Left cardiac atrium (tissue), 4 donors: ENCODE results near the gene HSD3B7. TPM values are rescaled to one million over a fixed set of nuclear protein-coding genes. Genes with fewer than 3 reads are reported as not detected.

Experiments
- ATAC-seq, 2 donors: fragments of 200-7000 bp; cut with Tn5 transposase; one replicate each; pipeline ENCODE4 v1.9.1; 2020; ENCODE audit warnings: mild to moderate bottlenecking in 2 of 2, moderate library complexity in 2 of 2
- DNase-seq: peaks from one replicate; pipeline ENCODE4 v3.0.0-alpha.2; 2020
- intact Hi-C, 2 donors: fragments of 100-400 bp; cut with DNase I; formaldehyde crosslinking; loops; one replicate each; pipeline versions ENCODE4 v1.14.1 to v1.15.1; 2022 to 2023
- total RNA-seq, 2 donors: library from RNA; stranded (reverse); fragmentation: NEBNext Ultra II Directional; extraction: Animal tissue kit (Norgen Biotek cat#: 25700); gene quantifications; one replicate each; pipeline ENCODE4 v1.2.1, GENCODE V29; 2021
- donor health status: DM: no; HTN: yes; CAD: no.
- donor health status: DM: no; HTN: yes; CAD: no; lungs with severe emphysema.
- donor health status: DM: yes; HTN: yes; CAD: no.
- donor health status: Dilated cardiomyopathy.

The HSD3B7 gene
- total RNA-seq, 2 donors from 2014 or later: 9.8 to 10.0 TPM

DNA sequence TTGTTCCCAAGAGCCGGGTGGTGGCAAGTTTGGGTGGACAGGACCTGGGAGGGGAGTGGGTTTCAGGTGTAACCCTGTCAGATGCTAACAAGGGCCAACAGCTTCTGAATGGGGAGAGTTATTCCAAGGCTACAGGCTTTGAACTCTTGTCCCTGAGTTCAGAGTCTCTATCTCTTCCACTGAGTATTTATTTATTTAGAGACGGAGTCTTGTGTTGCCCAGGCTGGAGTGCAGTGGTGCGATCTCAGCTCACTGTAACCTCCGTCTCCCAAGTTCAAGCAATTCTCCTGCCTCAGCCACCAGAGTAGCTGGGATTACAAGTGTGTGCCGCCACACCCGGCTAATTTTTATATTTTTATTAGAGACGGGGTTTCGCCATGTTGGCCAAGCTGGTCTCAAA is 30.0 kb upstream of the HSD3B7 start:
- intact Hi-C loops: no loop called here
- ATAC-seq (no peak), DNase-seq (no peak)

DNA sequence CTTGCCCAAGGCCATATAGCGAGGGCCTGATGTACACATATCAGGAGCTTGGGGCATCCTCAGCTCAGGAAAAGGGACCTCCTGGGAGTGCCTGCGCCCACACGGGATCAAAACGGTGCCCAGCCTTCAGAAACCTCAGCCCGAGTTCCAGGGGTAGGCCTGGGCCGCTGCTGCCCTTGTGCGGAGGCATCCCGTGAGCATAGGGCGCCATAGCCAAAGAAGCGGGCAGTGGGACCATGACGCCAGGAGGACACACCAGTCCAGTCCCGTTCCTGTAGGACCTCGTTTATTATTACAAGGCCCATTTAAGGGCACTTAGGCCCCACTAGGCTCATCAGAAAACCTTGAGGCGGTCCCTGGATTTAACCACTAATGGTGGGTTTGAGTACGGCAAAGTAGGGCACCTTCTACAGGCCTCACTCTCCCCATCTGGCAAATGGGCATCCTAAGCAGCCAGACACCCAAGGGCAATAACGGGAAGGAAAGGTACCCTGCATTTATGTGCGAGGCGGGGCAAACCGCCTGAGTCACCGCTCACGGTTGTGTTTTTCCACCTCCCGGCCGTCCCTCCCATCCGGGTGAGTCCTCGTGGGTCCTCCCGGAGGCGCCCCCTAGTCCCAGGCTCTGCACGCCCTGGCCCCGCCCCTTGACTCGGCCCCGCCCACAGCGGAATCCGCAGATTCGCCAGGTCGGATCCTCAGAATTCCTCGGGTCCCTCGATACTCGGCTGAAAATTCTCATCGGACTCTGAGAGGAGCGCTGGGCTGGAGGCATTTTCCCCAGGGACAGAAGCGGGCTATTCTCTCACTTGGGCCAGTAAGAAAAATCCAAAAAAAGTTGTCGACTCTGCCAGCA is 28.2 kb upstream of the HSD3B7 start:
- ATAC-seq (peak; percentile 79 to 87), DNase-seq (peak; percentile 92)
- intact Hi-C loops: no loop called here

DNA sequence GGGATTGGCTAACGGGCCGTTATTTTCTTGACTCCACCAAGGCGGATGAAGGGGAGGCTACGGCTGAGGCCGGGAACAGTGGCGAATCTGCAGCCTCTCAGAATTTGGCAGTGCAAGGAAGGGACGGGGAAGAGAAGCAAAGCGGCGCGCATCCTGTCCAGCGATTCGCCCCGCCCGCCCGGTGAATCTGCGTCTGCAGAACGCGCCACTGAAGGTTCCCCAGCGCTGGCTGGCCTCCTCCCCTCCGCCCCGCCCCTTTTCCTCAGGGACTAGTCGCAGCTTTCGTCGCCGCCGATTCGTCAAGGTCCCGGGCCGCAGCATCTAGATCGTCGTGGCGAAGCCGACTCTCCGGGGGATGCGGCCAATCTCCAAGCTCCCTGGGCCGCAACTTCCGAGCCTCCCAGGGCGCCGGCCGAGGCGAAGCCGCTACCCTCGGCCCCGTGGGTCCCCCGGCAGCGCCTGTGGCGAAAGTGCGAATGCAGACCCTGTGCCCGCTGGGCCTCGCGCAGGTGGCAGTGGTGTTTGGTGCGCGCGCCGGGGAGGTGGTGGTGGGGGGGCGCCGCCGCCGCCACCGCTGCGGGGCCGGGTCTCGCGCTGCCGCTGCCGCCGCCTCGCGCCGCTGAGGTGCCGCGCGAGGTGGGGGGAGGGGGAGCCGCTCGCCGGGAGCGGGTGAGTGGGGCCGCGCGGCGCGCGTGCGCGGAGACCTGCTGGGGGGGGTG is 27.4 kb upstream of the HSD3B7 start, which contains the start of gene SETD1A:
TSS of gene SETD1A (plus strand) at position 299 of the 719 bp plus-strand sequence. CDS start 978 bp downstream, outside the sequence.
- intact Hi-C loops: no loop called here
- DNase-seq (peak; percentile 98), ATAC-seq (peak; percentile 92 to 93)

DNA sequence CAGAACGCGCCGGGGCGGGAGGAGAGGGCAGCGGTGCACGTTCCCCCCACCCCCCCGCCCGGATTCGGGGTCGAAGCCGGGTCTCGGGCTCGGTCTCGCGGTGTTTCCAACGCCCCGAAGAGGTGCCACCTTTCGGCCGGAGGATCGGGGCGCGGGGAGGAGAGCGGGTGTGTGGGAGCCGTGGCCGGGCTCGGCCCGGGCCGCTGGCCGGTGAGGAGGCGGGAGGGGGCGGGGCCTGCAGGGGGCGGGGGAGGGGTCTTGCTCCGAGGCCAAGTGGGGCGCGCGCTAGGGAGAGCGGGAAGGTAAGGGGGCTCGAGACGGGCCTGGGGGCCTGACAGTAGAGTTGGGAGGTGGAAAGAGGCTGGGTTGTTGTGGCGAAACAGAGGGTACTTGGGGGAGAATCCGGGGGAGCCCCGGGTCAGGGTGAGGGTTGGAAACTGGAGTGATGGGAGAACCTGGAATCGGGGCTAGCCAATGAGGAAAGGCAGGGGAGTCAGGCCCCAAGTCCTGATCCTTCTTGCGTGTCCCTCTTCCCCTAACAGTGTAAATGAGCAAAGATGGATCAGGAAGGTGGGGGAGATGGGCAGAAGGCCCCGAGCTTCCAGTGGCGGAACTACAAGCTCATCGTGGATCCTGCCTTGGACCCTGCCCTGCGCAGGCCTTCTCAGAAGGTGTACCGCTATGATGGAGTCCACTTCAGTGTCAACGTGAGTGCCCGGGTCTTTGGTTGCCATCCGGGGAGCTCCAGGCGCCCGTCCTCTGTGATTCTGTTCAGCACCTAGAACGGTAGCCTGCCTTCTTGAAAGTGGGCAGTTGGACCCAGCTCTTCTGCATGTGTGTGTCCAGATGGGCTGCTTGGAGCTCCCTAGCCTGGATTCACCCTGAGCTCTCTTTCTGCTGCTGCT is 26.6 kb upstream of the HSD3B7 start:
- DNase-seq (no peak), ATAC-seq (peak; percentile 5 to 23)
- intact Hi-C loops: no loop called here

DNA sequence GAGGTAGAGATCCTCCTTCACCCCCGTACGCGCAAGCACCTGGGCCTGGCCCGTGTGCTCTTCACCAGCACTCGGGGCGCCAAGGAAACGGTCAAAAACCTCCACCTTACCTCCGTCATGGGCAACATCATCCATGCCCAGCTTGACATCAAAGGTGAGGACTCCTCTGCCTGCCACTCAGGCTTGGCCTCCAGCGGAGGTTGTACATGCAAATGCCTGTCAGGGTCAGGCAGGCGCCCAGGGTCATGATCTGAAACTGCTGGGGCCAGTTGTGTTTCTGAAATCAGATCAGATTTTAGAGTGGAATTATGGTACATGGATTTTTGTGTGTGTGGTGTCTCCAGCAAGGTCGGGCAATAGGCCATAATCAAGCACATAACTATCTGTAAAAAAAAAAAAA is 23.6 kb upstream of the HSD3B7 start:
- intact Hi-C loops: no loop called here
- no peak for DNase-seq
- no peak for ATAC-seq

DNA sequence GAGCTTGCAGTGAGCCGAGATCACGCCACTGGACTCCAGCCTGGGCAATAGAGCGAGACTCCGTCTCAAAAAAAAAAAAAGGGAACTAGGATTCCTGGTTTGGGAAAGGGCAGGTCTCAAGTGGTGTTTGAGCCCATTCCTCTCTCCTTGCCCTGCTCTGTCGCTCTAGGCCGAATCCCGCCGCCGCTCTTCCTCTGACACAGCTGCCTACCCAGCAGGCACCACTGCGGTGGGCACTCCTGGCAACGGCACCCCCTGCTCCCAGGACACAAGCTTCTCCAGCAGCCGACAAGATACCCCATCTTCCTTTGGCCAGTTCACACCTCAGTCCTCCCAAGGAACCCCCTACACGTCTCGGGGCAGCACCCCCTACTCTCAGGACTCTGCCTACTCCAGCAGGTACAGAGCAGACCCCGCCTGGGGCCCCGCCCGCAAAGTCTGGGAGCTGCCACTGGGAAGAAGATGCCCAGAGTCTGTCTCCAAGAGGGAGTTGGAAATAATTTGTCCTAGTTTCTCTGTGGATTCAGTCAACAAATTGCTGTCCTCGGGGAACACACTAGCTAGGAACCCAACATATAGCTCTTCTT is 21.0 kb upstream of the HSD3B7 start:
- DNase-seq (no peak), ATAC-seq (no peak)
- intact Hi-C loops: no loop called here

DNA sequence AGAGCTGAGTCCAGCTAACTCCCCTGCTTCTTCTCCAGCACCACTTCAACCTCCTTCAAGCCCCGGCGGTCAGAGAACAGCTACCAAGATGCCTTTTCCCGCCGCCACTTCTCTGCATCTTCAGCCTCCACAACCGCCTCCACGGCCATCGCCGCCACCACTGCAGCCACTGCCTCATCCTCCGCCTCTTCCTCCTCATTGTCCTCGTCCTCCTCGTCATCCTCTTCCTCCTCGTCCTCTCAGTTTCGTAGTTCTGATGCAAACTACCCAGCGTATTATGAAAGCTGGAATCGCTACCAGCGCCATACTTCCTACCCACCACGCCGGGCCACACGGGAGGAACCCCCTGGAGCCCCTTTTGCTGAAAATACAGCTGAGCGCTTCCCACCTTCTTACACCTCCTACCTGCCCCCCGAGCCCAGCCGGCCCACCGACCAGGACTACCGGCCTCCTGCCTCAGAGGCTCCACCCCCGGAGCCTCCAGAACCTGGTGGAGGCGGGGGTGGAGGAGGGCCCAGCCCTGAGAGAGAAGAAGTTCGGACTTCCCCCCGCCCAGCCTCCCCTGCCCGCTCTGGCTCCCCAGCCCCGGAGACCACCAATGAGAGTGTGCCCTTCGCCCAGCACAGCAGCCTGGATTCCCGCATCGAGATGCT is 20.3 kb upstream of the HSD3B7 start:
- intact Hi-C loops: no loop called here
- DNase-seq (no peak), ATAC-seq (no peak)

DNA sequence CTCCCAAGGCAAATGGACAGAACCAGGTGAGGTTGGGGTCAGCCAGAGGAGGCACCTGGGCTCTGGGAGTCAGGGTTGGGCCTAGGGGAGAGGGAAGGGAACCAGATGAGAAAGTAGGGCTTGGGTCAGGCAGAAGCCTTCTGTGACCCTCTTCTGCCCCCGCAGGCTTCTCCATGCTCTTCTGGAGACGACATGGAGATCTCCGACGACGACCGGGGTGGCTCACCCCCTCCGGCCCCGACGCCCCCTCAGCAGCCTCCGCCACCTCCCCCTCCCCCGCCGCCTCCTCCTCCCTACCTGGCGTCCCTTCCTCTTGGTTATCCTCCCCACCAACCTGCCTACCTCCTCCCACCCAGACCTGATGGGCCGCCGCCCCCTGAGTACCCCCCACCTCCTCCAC is 19.6 kb upstream of the HSD3B7 start:
- no peak for DNase-seq
- ATAC-seq: no peak
- intact Hi-C loops: no loop called here

DNA sequence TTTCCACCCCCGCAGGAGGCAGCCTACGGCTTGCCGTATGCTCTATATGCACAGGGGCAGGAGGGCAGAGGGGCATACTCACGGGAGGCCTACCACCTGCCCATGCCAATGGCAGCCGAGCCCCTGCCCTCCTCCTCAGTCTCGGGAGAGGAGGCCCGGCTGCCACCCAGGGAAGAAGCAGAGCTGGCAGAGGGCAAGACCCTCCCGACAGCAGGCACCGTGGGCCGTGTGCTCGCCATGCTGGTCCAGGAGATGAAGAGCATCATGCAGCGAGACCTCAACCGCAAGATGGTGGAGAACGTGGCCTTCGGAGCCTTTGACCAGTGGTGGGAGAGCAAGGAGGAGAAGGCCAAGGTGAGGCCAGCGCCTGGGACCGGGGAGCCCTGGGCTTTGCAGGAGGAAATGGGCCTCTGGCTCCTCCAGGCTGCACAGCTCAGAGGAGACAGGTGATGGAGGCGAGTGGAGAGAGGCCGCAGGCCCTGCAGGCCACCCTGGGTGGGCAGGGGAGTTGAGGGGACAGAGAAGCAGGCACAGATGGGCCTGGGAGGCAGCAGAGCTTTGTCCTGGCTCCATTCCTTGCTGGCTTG is 18.9 kb upstream of the HSD3B7 start:
- intact Hi-C loops: no loop called here
- DNase-seq (no peak), ATAC-seq (no peak)

DNA sequence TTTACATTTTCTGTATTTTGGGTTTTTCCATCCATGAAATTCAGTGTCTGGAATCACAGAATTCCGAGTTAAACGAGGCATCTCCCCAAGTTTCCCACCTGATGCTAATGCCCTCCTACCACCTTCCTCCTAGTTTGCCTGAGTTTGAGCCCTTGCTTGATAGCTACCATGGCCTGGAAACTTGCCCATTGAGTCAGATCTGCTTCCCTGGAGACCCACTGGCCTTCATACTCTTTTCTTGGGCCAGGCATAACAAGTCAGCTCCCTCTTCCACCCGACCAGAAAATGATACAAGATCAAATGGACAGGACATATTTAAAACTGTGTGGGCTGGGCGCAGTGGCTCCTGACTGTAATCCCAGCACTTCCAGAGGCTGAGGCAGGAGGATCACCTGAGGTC is 17.2 kb upstream of the HSD3B7 start:
- intact Hi-C loops: no loop called here
- DNase-seq (no peak), ATAC-seq (no peak)

DNA sequence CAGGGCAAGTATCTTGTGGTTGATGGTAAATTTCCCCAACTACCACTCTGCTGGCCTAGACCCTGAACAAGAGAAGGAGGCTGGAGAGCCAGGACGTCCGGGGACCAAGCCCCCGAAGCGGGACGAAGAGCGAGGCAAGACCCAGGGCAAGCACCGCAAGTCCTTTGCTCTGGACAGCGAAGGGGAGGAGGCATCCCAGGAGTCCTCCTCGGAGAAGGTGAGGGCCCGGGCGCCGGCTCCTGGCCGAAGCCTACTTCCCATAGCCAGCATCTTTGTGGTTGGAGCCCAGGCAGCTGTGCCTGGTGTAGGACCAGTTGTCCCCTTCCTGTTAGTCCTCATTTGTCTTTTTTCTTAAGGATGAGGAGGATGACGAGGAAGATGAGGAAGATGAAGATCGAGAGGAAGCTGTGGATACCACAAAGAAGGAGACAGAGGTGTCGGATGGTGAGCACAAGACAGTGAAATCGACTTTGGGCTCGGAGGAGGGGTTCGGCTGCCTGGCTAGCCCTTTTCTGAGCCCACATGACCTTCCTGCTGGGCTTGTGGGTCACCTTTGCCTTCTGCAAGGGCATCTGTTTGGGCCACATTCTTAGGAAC is 15.7 kb upstream of the HSD3B7 start:
- intact Hi-C loops: no loop called here
- DNase-seq (no peak), ATAC-seq (no peak)

DNA sequence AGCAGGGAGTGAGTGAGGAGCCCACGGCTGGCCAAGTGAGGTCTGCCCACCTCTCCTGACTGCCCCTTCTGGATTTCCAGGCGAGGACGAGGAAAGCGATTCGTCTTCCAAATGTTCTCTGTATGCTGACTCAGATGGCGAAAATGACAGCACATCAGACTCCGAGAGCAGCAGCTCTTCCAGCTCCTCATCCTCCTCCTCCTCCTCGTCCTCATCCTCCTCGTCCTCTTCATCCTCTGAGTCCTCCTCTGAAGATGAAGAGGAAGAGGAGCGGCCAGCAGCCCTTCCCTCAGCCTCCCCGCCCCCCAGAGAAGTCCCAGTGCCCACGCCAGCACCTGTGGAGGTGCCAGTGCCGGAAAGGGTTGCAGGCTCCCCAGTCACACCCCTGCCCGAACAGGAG is 13.7 kb upstream of the HSD3B7 start:
- no peak for ATAC-seq
- no peak for DNase-seq
- intact Hi-C loops: no loop called here

DNA sequence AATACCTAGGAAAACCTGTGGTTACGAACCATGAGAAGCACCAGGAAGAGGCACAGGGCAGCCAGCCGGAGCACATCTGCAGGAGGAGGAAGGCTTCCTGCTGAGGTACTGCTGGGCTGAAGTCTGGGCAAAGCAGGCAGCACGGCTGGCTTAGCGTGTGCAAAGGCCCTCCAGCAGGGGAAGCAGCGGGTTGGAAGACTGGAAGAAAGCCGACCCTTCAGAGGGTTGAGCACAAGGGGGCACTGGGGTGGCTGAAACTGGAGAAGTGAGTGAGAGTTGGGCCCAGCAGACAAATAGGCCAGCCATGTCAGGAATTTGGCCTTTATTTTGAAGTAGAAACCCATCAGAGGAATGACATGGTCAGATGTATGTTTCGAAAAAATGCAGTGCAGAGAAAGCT is 12.1 kb upstream of the HSD3B7 start:
- intact Hi-C loops: no loop called here
- DNase-seq (no peak), ATAC-seq (no peak)

DNA sequence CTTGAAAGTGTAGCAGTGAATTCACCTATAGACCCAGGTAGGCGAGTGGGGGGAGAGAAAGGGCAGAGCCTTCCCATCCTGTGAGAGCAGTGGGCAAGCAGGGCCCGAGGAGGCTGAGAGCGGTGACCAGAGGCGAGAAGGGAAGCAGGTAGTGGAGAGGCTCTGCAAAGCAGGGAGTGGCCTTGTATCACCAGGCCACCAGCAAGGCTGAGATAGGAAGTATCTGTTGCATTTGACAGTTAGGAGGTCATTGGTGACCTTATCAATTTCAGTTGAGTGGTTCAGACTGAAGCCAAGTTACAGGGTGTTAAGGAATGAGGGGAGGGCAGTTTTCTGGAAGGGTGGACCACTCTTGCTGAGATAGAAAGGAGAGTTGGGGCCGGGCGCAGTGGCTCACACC is 10.7 kb upstream of the HSD3B7 start:
- DNase-seq (no peak), ATAC-seq (no peak)
- intact Hi-C loops: no loop called here

DNA sequence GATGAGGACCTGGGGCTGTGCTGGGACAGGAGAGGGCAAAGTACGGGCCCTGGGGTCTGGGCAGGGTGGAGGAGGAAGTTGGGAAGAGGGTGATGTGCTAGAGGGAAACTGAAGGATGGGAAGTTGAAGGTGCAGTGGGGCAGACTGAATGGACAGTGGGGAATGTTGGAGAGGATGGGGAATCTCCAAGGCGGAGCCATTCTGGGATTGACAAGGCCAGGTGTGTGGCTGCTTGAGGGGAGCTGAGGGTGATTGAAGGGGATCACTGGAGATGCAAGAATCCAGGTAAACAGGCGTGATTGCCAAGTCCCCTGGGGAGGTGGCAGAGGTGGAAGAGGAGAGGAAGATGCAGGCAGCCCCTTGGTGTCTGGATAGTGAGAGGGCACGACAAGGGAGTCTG is 8.5 kb upstream of the HSD3B7 start:
- ATAC-seq (no peak), DNase-seq (no peak)
- intact Hi-C loops: no loop called here

DNA sequence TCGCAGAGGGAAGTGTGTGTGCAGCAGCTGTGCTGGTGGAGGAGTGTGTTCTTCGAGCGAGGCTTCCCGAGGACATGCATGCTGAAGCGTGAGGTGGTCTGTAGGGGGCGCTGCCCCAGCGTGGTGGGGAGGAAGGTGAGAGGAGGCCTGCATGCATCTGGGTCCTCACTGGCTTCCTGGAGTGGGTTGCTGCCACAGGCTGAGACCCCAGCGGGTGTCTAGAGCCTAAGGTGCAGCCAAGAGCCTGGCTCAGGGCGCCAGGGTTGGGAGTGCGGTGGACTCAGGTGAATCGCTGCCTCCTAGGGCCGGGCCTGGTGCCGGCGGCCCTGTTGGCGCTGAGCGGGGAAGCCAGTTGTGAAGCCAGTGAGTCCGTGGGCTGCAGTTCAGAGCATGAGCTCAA is 7.5 kb upstream of the HSD3B7 start:
- ATAC-seq (no peak), DNase-seq (no peak)
- intact Hi-C loops: no loop called here

DNA sequence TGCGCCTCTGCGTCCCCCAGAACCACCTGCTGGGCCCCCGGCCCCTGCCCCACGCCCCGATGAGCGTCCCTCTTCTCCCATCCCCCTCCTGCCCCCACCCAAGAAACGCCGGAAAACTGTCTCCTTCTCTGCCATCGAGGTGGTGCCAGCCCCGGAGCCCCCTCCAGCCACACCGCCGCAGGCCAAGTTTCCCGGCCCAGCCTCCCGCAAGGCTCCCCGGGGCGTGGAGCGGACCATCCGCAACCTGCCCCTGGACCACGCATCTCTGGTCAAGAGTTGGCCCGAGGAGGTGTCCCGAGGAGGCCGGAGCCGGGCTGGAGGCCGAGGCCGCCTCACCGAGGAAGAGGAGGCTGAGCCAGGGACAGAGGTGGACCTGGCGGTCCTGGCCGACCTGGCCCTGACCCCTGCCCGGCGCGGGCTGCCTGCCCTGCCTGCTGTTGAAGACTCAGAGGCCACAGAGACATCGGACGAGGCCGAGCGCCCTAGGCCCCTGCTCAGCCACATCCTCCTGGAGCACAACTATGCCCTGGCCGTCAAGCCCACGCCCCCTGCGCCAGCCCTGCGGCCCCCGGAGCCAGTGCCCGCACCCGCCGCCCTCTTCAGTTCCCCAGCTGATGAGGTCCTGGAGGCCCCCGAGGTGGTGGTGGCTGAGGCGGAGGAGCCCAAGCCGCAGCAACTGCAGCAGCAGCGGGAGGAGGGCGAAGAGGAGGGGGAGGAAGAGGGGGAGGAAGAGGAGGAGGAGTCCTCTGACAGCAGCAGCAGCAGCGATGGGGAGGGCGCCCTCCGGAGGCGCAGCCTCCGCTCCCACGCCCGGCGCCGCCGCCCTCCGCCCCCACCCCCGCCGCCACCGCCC is 5.6 kb upstream of the HSD3B7 start:
- ATAC-seq (no peak), DNase-seq (no peak)
- intact Hi-C loops: loop anchor here (5.0 to 10.0 kb wide), 4 partner anchors 115 to 885 kb away; partner anchors contain the start of genes ZNF843 (in 2 of the 2) and VKORC1 (in 1 of the 2)
